Measurements from ENCODE around the gene CBX1.

The CBX1 gene

DNA sequence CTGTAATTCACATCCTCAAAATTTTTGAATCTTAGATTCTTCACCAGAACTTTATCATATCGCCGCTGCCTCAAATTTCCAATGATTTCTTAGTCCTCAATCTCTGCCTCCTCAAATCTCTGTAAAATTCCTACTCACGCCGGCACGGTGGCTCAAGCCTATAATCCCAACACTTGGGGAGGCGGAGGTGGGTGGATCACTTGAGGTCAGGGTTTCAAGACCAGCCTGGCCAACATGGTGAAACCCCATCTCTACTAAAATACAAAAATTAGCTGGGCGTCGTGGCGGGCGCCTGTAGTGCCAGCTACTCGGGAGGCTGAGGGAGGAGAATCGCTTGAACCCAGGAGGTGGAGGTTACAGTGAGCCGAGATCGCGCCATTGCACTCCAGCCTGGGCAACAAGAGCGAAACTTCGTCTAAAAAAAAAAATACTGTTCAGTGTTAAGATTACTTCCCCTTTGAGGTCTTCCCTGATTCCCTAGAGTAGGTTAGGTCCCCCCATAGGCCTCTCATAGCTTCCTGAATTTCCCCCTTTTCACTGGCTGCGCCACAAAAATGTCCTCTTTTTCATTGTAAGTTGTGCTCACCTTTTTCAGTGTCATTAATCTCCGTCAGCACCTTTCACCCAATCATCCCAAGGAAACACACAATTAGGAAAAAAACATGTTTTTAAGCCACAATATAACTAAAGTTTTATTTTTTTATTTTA, 919 bp upstream of the CBX1 start:
- TF ChIP-seq EZH2phosphoT487 (IDR thresholded peaks at IDR 0.05; ENCODE audit: low read length) (no peak), EZH2 (optimal IDR thresholded peaks at IDR 0.05; ENCODE audit: low read depth, low read length) (no peak)
- TF ChIP-seq, protein P1, sequence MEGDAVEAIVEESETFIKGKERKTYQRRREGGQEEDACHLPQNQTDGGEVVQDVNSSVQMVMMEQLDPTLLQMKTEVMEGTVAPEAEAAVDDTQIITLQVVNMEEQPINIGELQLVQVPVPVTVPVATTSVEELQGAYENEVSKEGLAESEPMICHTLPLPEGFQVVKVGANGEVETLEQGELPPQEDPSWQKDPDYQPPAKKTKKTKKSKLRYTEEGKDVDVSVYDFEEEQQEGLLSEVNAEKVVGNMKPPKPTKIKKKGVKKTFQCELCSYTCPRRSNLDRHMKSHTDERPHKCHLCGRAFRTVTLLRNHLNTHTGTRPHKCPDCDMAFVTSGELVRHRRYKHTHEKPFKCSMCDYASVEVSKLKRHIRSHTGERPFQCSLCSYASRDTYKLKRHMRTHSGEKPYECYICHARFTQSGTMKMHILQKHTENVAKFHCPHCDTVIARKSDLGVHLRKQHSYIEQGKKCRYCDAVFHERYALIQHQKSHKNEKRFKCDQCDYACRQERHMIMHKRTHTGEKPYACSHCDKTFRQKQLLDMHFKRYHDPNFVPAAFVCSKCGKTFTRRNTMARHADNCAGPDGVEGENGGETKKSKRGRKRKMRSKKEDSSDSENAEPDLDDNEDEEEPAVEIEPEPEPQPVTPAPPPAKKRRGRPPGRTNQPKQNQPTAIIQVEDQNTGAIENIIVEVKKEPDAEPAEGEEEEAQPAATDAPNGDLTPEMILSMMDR (IDR thresholded peaks at IDR 0.05; ENCODE audit: low read length), result no peak
- peaks cover 26% of the 10 kb centered on the region for H3F3A ChIP-seq (ENCODE audit: insufficient read depth, low read length)
- no peaks in the 10 kb centered on the region for H3K9me2 ChIP-seq (replicated peaks; ENCODE audit: insufficient read depth, low read length)
- peaks cover 39% of the 10 kb centered on the region for H3K79me2 ChIP-seq (ENCODE audit: low read length)
- peak overlapping the region; percentile 49 for H2AFZ ChIP-seq (ENCODE audit: low read length)
- no peaks in the 10 kb centered on the region for H3K9me3 ChIP-seq (replicated peaks; ENCODE audit: insufficient read depth, low read length)
- H4K20me1 ChIP-seq (ENCODE audit: insufficient read depth, low read length), result no peaks in the 10 kb centered on the region
- H3K4me3 ChIP-seq (ENCODE audit: low read length), result peak overlapping the region; percentile 96
- H3K27me3 ChIP-seq (replicated peaks; ENCODE audit: insufficient read depth, low read length), result no peaks in the 10 kb centered on the region
- H3K27ac ChIP-seq (ENCODE audit: low read length), result peak overlapping the region; percentile 73; the same call in 1 of the 2 replicates
- H3K4me1 ChIP-seq (ENCODE audit: low read length), result peaks cover 14% of the 10 kb centered on the region
- no peaks in the 10 kb centered on the region for H3K36me3 ChIP-seq (replicated peaks; ENCODE audit: insufficient read depth, low read length)
- peak overlapping the region; percentile 34; the same call in 1 of the 2 replicates for H3K9ac ChIP-seq (ENCODE audit: low read length)
- DNase-seq, result no peak
- peak overlapping the region; percentile 96 for H3K4me2 ChIP-seq (ENCODE audit: low read depth, low read length)

DNA sequence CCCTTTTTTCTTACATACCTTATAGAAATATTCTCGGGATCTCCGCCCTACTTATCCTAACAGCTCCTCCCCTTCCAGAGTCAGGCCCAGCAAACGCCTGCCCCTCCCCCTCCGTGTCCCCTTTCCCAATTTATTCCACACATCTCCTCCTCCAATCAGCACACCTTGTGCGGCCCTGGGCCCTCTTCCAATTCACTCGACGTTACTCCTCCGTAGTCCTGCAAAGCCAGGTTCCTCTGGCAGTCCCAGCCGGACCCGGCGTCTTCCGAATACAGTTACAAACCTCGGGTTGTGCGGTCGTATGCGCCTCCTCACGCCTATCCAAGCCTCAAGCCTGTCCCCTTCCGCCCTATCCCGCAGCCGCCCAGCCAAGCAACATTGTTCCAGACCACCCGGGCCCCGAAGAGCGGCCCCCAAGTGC, 677 bp downstream of the CBX1 start:
- no peak for DNase-seq
- H3K36me3 ChIP-seq (replicated peaks; ENCODE audit: insufficient read depth, low read length), result no peaks in the 10 kb centered on the region
- H3F3A ChIP-seq (ENCODE audit: insufficient read depth, low read length), result peaks cover 26% of the 10 kb centered on the region
- no peaks in the 10 kb centered on the region for H4K20me1 ChIP-seq (ENCODE audit: insufficient read depth, low read length)
- H3K9me2 ChIP-seq (replicated peaks; ENCODE audit: insufficient read depth, low read length), result no peaks in the 10 kb centered on the region
- no peaks in the 10 kb centered on the region for H3K27me3 ChIP-seq (replicated peaks; ENCODE audit: insufficient read depth, low read length)
- H3K4me1 ChIP-seq (ENCODE audit: low read length), result peaks cover 17% of the 10 kb centered on the region
- no peaks in the 10 kb centered on the region for H3K9me3 ChIP-seq (replicated peaks; ENCODE audit: insufficient read depth, low read length)
- peak overlapping the region; percentile 73; the same call in 1 of the 2 replicates for H3K27ac ChIP-seq (ENCODE audit: low read length)
- H3K4me3 ChIP-seq (ENCODE audit: low read length), result peak overlapping the region; percentile 96
- peak overlapping the region; percentile 66 for H3K9ac ChIP-seq (ENCODE audit: low read length)
- peaks cover 55% of the 10 kb centered on the region for H3K79me2 ChIP-seq (ENCODE audit: low read length)
- TF ChIP-seq EZH2 (optimal IDR thresholded peaks at IDR 0.05; ENCODE audit: low read depth, low read length), result no peak
- TF ChIP-seq, protein P1 (IDR thresholded peaks at IDR 0.05; ENCODE audit: low read length), result no peak
- TF ChIP-seq EZH2phosphoT487 (IDR thresholded peaks at IDR 0.05; ENCODE audit: low read length), result no peak
- H3K4me2 ChIP-seq (ENCODE audit: low read depth, low read length), result peak overlapping the region; percentile 96
- H2AFZ ChIP-seq (ENCODE audit: low read length), result peak overlapping the region; percentile 94

DNA sequence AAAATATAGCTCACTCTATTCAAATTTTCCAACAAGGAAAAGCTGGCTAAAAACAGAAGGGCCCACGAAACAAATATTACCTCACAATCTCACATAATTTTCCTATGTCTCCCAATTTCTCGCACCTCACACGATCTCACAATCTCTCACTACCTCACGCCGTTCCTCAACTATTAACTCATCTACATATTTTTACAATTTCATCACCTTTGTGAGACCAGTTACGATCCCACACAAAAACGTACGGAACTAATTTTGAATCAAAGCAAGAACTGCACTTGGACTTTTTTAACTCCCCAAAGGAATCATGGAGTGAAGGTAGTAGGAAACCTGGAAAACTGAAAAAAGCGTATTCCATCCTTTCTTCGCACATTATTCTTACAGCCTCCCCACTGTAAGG, 1.1 kb downstream of the CBX1 start:
- H2AFZ ChIP-seq (ENCODE audit: low read length), result peak overlapping the region; percentile 94
- no peaks in the 10 kb centered on the region for H3K27me3 ChIP-seq (replicated peaks; ENCODE audit: insufficient read depth, low read length)
- H3K36me3 ChIP-seq (replicated peaks; ENCODE audit: insufficient read depth, low read length), result no peaks in the 10 kb centered on the region
- H3K4me1 ChIP-seq (ENCODE audit: low read length), result peaks cover 17% of the 10 kb centered on the region
- peaks cover 60% of the 10 kb centered on the region for H3K79me2 ChIP-seq (ENCODE audit: low read length)
- H3K9ac ChIP-seq (ENCODE audit: low read length), result peak overlapping the region; percentile 66; the same call in 1 of the 2 replicates
- H3K4me3 ChIP-seq (ENCODE audit: low read length), result peak overlapping the region; percentile 96
- H4K20me1 ChIP-seq (ENCODE audit: insufficient read depth, low read length), result no peaks in the 10 kb centered on the region
- TF ChIP-seq, protein P1 (IDR thresholded peaks at IDR 0.05; ENCODE audit: low read length), result no peak
- TF ChIP-seq EZH2phosphoT487 (IDR thresholded peaks at IDR 0.05; ENCODE audit: low read length) (no peak), EZH2 (optimal IDR thresholded peaks at IDR 0.05; ENCODE audit: low read depth, low read length) (no peak)
- H3K4me2 ChIP-seq (ENCODE audit: low read depth, low read length), result peak overlapping the region; percentile 96
- H3K9me3 ChIP-seq (replicated peaks; ENCODE audit: insufficient read depth, low read length), result no peaks in the 10 kb centered on the region
- H3K27ac ChIP-seq (ENCODE audit: low read length), result no peak overlapping the region
- H3K9me2 ChIP-seq (replicated peaks; ENCODE audit: insufficient read depth, low read length), result no peaks in the 10 kb centered on the region
- peaks cover 26% of the 10 kb centered on the region for H3F3A ChIP-seq (ENCODE audit: insufficient read depth, low read length)
- no peak for DNase-seq
